ENCODE results near the gene CST8.

DNA sequence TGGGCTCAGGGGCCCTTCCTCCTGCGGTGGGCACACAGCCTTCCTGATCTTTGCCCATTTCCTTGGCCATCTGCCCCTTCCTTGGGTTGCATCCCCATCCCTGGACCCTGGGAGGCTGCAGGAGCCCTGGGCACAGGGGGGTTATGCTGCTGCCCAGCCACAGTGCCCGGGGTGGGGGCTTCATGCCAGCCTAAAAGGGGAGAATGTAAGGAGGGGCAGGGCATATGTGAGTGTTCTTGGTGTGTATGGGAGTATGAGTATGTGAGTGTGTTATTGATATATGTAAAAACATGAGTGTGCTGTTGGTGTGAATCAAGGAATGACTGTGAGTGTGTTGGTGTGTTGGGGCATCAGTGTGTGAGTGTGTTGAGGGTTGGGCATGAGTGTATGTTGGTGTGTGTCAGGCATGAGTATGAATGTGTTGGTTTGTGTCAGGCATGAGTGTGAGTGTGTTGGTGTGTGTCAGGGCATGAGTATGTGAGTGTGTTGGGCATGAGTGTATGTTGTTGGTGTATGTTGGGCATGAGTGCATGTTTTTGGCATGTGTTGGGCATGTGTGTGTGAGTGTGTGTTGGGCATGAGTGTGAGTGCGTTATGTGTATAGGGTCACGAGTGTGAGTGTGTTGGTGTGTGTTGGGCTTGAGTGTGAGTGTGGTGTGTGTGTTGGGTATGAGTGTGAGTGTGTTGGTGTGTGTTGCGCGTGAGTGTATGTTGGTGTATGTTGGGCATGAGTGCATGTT, 14.7 kb upstream of the CST8 start:
- TF ChIP-seq EZH2 (IDR thresholded peaks at IDR 0.05; ENCODE audit: low read length) (no peak), CTCF (optimal IDR thresholded peaks at IDR 0.05 in 1 of 3, IDR thresholded peaks at IDR 0.05 in 1 of 3, conservative IDR thresholded peaks at IDR 0.05 in 1 of 3; ENCODE audit: extremely low read depth in 1 of 3, insufficient read depth in 2 of 3, low read length in 3 of 3) (no peak)

Data from keratinocyte (primary cell).